Measurements from ENCODE around the gene LPCAT2.
"Not testable (repeated sequence)": the region's sequence is repeated elsewhere in the genome, so short reads cannot be mapped to it uniquely, and the experiment has no call there.

The LPCAT2 gene

DNA sequence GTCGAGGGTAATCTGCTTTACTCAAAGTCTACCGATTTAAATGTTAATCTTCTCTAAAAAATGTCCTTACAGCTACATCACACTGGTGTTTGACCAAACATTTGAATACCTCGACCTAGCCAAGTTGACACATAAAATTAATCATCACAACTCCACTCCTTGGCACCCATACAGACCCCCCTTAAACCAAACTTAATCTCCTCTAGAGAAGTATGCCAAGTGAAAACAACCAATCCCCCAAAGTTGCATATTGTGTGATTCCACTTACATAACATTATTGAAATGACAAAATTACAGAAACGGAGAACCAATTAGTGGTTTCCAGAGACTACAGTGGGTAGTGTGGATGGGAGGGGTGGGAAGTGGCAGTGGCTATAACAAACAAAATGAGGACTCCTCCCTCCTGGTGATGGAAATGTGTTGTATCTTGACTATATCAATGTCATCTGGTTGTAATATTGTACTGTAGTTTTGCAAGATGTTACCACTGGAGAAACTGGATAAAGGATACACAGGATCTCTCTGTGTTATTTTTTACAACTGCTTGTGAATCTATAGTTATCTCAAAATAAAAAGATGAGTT lies 97.0 kb downstream of the LPCAT2 start:
- DNase-seq (ENCODE audit: low read depth in 2 of 2), result no peak

- DNase-seq (ENCODE audit: low read depth in 2 of 2), result no peak
These were observed 104.9 kb downstream of the LPCAT2 start for GRCh38 chr16:55613613-55614335.

GRCh38 chr16:55615071-55615470 lies 106.2 kb downstream of the LPCAT2 start:
- DNase-seq (ENCODE audit: low read depth in 2 of 2), result no peak

- DNase-seq (ENCODE audit: low read depth in 2 of 2), result not testable (repeated sequence)
These were observed 106.8 kb downstream of the LPCAT2 start for GRCh38 chr16:55615670-55616069.

- DNase-seq (ENCODE audit: low read depth in 2 of 2), result no peak
These were observed 112.9 kb downstream of the LPCAT2 start for GRCh38 chr16:55621771-55622170.

GRCh38 chr16:55622272-55622671 lies 113.4 kb downstream of the LPCAT2 start:
- no peak for DNase-seq (ENCODE audit: low read depth in 2 of 2)

DNA sequence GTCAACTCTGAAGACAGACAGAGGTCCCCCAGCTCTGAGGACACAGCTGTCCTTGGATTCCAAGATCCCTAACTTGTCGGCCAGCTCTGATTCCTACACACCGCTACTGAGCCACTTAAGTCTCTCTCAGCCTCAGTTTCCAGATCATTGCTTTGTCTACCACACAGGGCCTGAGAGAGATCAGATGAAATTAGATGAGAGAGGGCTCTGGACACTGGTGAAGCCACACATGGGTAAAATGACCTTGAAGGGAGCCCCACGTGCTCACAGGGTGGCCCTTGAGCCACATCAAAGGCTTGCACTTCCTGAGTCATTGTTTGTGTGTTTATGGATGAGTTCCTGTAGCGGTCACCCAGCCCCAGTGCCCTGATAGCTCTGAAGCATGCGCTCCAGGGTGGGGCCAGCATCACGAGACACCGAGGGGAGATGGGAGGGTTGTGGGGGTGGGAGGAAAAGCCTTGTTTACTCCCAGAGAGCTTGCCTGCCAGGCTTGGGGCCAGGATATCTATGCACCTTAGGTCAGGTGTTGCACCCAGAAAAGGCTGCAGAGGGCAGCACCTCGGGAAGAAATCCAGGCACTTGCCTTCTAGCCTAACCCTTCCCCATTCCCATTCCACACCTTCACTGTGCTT lies 114.2 kb downstream of the LPCAT2 start:
- DNase-seq (ENCODE audit: low read depth in 2 of 2), result no peak

- DNase-seq (ENCODE audit: low read depth in 2 of 2), result no peak
These were observed 114.8 kb downstream of the LPCAT2 start for GRCh38 chr16:55623640-55624039.

GRCh38 chr16:55624696-55625095 lies 115.8 kb downstream of the LPCAT2 start:
- DNase-seq (ENCODE audit: low read depth in 2 of 2), result no peak

GRCh38 chr16:55625843-55626242 lies 117.0 kb downstream of the LPCAT2 start:
- DNase-seq (ENCODE audit: low read depth in 2 of 2), result no peak

- DNase-seq (ENCODE audit: low read depth in 2 of 2), result no peak
These were observed 119.6 kb downstream of the LPCAT2 start for GRCh38 chr16:55628306-55628968.

- DNase-seq (ENCODE audit: low read depth in 2 of 2), result no peak
These were observed 121.9 kb downstream of the LPCAT2 start for GRCh38 chr16:55630774-55631173.

GRCh38 chr16:55632259-55632658 lies 123.4 kb downstream of the LPCAT2 start:
- DNase-seq (ENCODE audit: low read depth in 2 of 2), result no peak

DNA sequence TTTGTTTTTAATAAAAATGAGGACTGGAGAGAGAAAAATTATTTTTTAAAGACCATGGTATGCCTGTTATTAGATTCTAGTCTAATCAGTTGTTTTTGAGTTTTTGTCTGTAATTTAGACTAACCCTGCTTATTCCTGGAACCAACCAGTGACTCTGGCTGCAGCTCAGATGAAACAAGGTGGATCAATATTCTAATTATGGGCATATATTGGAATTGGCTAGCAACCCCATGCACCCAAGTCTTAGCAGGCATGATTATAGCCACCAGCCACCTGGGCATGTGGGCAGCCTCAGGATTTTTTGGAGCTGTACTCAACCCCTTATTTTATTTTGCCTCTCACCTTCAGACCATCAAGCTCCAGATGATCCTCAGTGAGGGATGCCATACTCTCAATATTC lies 125.3 kb downstream of the LPCAT2 start:
- DNase-seq (ENCODE audit: low read depth in 2 of 2), result no peak
